Islet of Langerhans (tissue), 1 donor: ENCODE measurements around the gene RPGRIP1L.
"Not testable (repeated sequence)": the region's sequence is repeated elsewhere in the genome, so short reads cannot be mapped to it uniquely, and the experiment has no call there.

ENCODE experiments used
- FAIRE-seq: peaks from one replicate; lab custom pipeline; 2011; peaks lifted over from hg19 to GRCh38; lab: Jason Lieb, UNC

The RPGRIP1L gene

GRCh38 chr16:53712065-53712464 is 8.4 kb upstream of the RPGRIP1L start:
- peak; percentile 38 for FAIRE-seq

GRCh38 chr16:53711390-53711789 is 7.7 kb upstream of the RPGRIP1L start:
- FAIRE-seq: no peak

- no peak for FAIRE-seq
Measured at GRCh38 chr16:53708490-53708889, 4.8 kb upstream of the RPGRIP1L start.

GRCh38 chr16:53707671-53708070 is 4.0 kb upstream of the RPGRIP1L start:
- no peak for FAIRE-seq

- no peak for FAIRE-seq
Measured at GRCh38 chr16:53704445-53704813, 770 bp upstream of the RPGRIP1L start.

GRCh38 chr16:53698271-53698670 is 5.4 kb downstream of the RPGRIP1L start:
- FAIRE-seq: not testable (repeated sequence)

- no peak for FAIRE-seq
Measured at GRCh38 chr16:53695070-53695469, 8.6 kb downstream of the RPGRIP1L start.

GRCh38 chr16:53693320-53693719 is 10.3 kb downstream of the RPGRIP1L start:
- FAIRE-seq: no peak

- no peak for FAIRE-seq
Measured at GRCh38 chr16:53692146-53692545, 11.5 kb downstream of the RPGRIP1L start.

GRCh38 chr16:53690771-53691170 is 12.9 kb downstream of the RPGRIP1L start:
- FAIRE-seq: no peak

- FAIRE-seq: no peak
Measured at GRCh38 chr16:53689636-53690035, 14.0 kb downstream of the RPGRIP1L start.

- FAIRE-seq: no peak
Measured at GRCh38 chr16:53686710-53687109, 16.9 kb downstream of the RPGRIP1L start.

- FAIRE-seq: not testable (repeated sequence)
Measured at GRCh38 chr16:53685334-53685733, 18.3 kb downstream of the RPGRIP1L start.

- FAIRE-seq: no peak
Measured at GRCh38 chr16:53681354-53681753, 22.3 kb downstream of the RPGRIP1L start.

GRCh38 chr16:53680756-53681155 is 22.9 kb downstream of the RPGRIP1L start:
- no peak for FAIRE-seq

GRCh38 chr16:53678756-53679343 is 24.8 kb downstream of the RPGRIP1L start:
- no peak for FAIRE-seq

GRCh38 chr16:53678155-53678554 is 25.5 kb downstream of the RPGRIP1L start:
- no peak for FAIRE-seq

- FAIRE-seq: no peak
Measured at GRCh38 chr16:53673189-53673588, 30.5 kb downstream of the RPGRIP1L start.

GRCh38 chr16:53672461-53672860 is 31.2 kb downstream of the RPGRIP1L start:
- FAIRE-seq: no peak

- no peak for FAIRE-seq
Measured at GRCh38 chr16:53668869-53669268, 34.8 kb downstream of the RPGRIP1L start.

- no peak for FAIRE-seq
Measured at GRCh38 chr16:53666786-53667415, 36.8 kb downstream of the RPGRIP1L start.

- FAIRE-seq: no peak
Measured at GRCh38 chr16:53664724-53665345, 38.8 kb downstream of the RPGRIP1L start.

GRCh38 chr16:53662072-53662471 is 41.6 kb downstream of the RPGRIP1L start:
- FAIRE-seq: no peak

GRCh38 chr16:53654946-53655345 is 48.7 kb downstream of the RPGRIP1L start:
- no peak for FAIRE-seq
